GM11168 (cell line): ENCODE data around the gene GRB14.
"Not testable (repeated sequence)": the region's sequence is repeated elsewhere in the genome, so short reads cannot be mapped to it uniquely, and the experiment has no call there.

Experiments used
- in situ Hi-C: fragments of 300-500 bp; cut with MboI; formaldehyde crosslinking; loops from one replicate; pipeline ENCODE4 v1.12.0; 2022; ENCODE audit warnings: low sequenced_read_pairs; ENCODE audit not compliant: unreplicated experiment

The GRB14 gene

DNA sequence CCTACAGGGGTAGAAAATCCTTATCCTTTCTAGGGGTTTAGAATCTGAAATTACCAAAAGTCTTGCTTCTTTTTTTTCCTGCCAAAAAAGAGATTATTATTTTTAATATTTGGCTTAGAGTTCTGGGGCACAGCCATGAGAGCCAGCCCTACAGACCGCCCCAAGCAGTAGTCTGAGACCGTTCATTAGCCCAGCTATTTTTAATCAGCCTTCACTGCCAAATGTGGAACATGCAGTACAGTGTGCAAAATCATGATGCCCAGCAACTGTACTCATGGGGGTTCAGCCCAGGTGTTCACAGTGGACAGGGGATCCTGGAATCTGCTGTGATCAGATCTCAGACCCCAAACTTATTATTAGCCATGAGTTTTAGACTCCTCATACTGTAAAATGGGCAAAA is 60.4 kb downstream of the GRB14 start:
- in situ Hi-C loops, result no loop called here

GRCh38 chr2:164560181-164560792 is 61.0 kb downstream of the GRB14 start:
- in situ Hi-C loops, result no loop called here

GRCh38 chr2:164558450-164558849 is 62.8 kb downstream of the GRB14 start:
- in situ Hi-C loops, result no loop called here

DNA sequence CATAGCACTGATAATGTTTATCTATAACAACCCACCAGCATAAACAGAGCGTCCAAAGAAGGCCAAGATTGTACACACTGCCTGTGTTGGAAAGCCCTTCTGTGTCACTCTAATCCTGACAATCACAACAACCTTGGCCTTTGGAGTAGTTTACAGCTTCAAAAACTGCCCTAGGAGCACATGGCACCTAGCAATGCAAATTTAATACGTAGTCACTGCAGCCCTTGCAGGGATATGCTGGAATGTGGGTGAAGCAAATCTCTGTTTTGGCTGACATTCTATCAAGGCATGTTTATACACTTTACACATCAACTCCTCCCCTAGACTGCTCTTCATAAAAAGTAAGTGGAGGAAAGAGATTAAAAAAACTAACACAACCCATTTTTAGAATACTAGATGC is 66.8 kb downstream of the GRB14 start:
- in situ Hi-C loops, result no loop called here

GRCh38 chr2:164551519-164551918 is 69.8 kb downstream of the GRB14 start:
- in situ Hi-C loops, result no loop called here

GRCh38 chr2:164549705-164550104 is 71.6 kb downstream of the GRB14 start:
- in situ Hi-C loops, result not testable (repeated sequence)

DNA sequence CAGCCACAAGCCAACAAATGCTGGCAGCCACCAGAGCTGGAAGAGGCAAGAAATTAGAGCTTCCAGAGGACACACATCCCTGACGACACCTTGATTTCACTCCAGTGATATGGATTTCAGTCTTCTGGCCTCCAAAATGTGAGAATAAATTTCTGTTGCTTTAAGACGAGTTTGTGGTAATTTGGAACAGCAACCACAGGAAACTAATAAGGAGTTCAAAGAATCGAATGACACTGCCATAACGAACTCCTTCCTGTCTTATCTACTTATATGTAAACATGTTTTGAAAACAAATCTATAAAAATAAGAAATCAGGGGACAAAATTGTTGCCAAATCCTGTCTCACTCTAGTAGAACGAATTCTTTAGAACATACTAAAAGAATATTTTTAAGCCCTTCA is 75.8 kb downstream of the GRB14 start:
- in situ Hi-C loops, result no loop called here

DNA sequence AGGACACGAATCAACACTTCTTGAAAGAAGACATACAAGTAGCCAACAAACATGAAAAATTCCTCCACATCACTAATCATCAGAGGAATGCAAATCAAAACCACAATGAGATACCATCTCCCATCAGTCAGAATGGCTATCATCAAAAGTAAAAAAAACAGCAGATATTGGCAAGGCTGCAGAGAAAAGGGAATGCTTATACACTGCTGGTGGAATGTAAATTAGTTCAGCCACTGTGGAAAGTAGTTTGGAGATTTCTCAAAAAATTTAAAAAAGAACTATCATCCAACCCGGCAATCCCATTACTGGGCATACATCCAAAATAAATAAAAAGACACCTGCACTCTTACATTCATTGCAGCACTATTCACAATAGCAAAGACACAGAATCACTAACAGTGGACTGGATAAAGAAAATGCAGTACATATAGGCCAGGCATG is 78.7 kb downstream of the GRB14 start:
- in situ Hi-C loops, result no loop called here

DNA sequence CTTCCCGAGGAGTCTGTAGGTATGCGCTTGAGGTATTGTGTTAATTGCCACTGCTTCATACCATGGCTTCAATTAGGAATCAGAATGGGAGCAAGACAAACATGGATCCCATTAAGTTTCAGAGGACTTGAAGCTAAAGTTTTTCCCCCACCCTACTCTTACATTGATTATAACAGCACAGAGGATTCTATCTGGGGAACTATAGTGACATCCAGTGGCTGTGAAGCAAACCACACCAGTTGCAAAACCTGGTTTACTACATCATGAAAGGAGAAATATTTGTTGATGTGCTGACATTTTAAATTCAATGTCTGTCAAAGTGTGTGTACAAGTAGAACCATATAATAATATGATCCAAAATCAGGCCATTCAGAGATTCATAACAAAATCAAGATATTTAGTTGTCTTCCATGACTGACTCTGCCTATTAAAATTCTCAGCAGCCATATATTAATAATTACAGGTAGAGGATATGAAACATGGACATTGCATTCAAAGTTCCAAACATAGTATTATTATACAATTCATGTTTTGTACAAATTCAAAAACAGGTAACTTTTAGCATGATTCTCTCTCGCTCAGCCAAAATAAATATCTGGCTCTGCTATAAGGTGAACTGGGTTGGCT is 82.9 kb downstream of the GRB14 start:
- in situ Hi-C loops, result no loop called here

- in situ Hi-C loops, result no loop called here
Observed at GRCh38 chr2:164535280-164536025, 85.8 kb downstream of the GRB14 start.

GRCh38 chr2:164530464-164530863 is 90.8 kb downstream of the GRB14 start:
- in situ Hi-C loops, result no loop called here

DNA sequence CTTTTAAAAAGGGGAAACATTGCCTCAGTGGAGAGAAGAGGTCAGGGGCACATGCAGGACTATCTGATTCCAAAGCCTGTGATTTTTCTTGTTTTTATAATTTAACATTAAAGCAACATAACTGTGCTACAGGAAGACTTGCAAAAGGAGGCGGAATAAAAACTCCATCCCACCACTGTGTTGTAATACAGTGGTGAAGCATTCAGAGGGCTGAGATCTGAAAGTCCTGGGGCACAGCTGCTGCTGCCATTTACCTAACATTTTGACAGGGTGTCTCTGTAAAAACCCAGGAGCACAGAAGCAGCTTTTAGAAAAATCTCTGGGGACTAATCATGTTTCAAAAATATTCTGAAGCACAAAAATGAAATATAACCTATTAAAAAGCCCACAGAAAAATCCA is 97.6 kb downstream of the GRB14 start:
- in situ Hi-C loops, result no loop called here

DNA sequence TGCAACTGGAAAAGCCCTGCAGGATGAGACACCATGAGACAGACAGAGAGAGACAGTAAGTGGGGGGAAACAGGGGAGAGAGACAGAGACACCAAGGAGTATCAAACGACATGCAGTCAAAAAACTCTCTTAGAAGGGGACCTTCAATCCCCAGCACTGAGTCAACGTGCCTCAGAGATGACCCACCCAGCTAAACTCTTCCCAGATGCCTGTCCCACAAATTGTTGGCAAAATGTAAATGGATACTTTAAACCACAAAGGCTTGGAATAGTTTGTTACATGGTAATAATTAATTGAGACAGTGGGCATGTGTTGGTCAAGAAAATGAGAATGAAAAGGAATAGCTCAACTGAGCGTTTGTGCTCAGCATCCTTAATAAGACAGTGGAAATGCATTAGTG is 98.3 kb downstream of the GRB14 start:
- in situ Hi-C loops, result no loop called here

DNA sequence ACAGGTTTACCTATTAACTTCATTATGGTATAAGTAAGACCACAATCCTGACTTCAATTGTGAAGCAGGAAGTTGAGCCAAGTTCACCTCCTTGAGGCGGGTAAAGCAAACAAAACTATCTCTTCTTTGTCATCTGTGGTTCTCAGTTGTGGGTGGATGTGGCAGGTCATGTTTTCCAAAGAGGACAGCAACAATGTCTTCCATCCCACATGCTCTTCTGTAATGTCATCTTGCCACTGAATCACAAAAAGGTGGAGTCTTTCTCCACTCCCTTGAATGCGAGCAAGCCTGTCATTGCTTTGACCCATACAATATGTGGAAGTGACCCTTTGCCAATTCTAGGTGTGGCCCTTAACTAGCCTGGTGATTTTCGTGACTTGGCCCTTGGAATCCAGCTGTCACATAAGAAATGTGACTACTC is 98.7 kb downstream of the GRB14 start:
- in situ Hi-C loops, result no loop called here

GRCh38 chr2:164515734-164516133 is 105.5 kb downstream of the GRB14 start:
- in situ Hi-C loops, result no loop called here

- in situ Hi-C loops, result no loop called here
Observed at GRCh38 chr2:164515030-164515429, 106.3 kb downstream of the GRB14 start.

GRCh38 chr2:164514491-164514890 is 106.8 kb downstream of the GRB14 start:
- in situ Hi-C loops, result no loop called here

DNA sequence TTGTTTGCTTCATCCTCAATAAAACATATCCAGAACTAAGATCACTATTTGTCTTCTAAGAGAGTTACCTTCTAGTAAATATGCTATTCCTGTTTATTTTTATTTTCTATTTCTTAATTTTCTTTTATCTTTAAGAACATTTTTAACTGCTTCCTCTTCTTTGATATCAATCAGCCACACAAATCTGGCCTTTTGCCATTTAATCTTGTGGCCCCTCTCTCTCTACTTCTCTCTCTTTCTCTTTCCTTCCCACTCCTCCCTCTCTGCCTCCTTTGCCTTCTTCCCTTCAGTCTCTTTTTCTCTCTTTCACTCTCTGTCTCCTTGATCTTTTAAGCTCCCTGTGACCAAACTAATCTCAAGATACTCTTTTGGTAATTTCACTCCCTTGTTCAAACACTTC is 108.4 kb downstream of the GRB14 start:
- in situ Hi-C loops, result no loop called here

GRCh38 chr2:164511738-164512137 is 109.5 kb downstream of the GRB14 start:
- in situ Hi-C loops, result no loop called here

DNA sequence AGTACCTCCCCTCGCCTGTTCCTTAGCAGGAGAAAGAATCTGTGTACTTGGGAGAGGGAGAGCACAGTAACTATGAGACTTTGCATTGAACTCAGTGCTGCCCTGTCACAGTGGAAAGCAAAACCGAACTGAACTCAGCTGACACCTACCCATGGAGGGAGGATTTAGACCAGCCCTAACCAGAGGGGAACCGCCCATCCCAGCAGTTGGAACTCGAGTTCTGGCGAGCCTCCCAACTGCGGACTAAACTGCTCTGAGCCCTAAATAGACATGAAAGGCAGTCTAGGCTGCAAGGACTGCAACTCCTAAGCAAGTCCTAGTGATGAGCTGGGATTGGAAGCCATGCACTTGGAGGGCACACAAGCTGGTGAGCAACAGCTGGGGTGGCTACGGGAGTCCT is 110.4 kb downstream of the GRB14 start:
- in situ Hi-C loops, result no loop called here

GRCh38 chr2:164509137-164509877 is 112.0 kb downstream of the GRB14 start:
- in situ Hi-C loops, result no loop called here
